PC-3 (cell line): ENCODE results near the gene NACAD.

Experiments
- EZH2 ChIP-seq: fragments of 300-600 bp; sonication (generic); IDR thresholded peaks from one replicate; pipeline ENCODE4 v1.6.1; 2017; ENCODE audit warnings: antibody characterized with exemption, mild to moderate bottlenecking, low read length; ENCODE audit not compliant: unreplicated experiment
- TF ChIP-seq, protein P1 (sequence below): fragments of 300-600 bp; sonication (generic); conservative IDR thresholded peaks from 2 replicates; pipeline ENCODE4 v1.5.1; 2017; ENCODE audit warnings: antibody characterized with exemption, low read depth, mild to moderate bottlenecking, low read length

DNA sequence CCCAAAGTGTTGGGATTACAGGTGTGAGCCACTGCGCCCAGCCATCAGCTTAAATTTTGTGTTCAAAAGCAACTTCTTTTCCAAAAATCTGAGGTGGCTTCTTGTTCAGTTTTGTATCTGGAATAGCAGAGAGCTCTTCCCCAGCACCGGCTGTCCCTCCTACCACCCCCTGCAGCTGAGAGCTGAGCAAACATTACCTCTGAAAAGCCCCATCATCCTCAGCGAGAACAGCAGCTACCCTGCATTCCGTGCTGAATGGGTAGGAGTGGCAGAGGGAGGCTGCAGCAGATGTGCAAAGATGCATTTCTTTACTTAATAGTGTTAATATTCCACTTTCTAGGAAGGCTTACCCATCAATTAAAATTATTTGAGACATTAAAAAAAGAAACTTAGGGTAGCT lies 56.9 kb downstream of the NACAD start:
- TF ChIP-seq, protein P1, sequence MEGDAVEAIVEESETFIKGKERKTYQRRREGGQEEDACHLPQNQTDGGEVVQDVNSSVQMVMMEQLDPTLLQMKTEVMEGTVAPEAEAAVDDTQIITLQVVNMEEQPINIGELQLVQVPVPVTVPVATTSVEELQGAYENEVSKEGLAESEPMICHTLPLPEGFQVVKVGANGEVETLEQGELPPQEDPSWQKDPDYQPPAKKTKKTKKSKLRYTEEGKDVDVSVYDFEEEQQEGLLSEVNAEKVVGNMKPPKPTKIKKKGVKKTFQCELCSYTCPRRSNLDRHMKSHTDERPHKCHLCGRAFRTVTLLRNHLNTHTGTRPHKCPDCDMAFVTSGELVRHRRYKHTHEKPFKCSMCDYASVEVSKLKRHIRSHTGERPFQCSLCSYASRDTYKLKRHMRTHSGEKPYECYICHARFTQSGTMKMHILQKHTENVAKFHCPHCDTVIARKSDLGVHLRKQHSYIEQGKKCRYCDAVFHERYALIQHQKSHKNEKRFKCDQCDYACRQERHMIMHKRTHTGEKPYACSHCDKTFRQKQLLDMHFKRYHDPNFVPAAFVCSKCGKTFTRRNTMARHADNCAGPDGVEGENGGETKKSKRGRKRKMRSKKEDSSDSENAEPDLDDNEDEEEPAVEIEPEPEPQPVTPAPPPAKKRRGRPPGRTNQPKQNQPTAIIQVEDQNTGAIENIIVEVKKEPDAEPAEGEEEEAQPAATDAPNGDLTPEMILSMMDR, result no peak
- TF ChIP-seq EZH2, result no peak
